A673 (cell line): Measurements from ENCODE around the gene CBX4. TPM values are rescaled to one million over a fixed set of nuclear protein-coding genes. Genes with fewer than 3 reads are reported as not detected.

Source experiments
- BruUV-seq: library from RNA; stranded (reverse); fragments of 400-500 nt; replicated peaks from 2 replicates; lab custom pipeline; 2021; lab: Mats Ljungman, UMichigan
- CTCF ChIA-PET: fragments of 300-600 bp; sonication (Branson Sonifier 250); formaldehyde crosslinking; loops from one replicate; lab custom pipeline; 2022; ENCODE audit warnings: antibody characterized with exemption; lab: Charles Lee
- POLR2A ChIA-PET: fragments of 300-600 bp; sonication (Branson Sonifier 250); formaldehyde crosslinking; loops from one replicate; lab custom pipeline; 2022; ENCODE audit warnings: antibody characterized with exemption; ENCODE audit not compliant: low non-redundant PET; lab: Charles Lee
- DNase-seq: peaks from one replicate; pipeline ENCODE4 v3.0.0-alpha.2; 2015; ENCODE audit warnings: low spot score
- H3K27ac ChIP-seq: fragments of 200-600 bp; sonication (generic); 2 replicates; pipeline ENCODE4 v1.5.1; 2016; ENCODE audit warnings: mixed run types, low read depth, mild to moderate bottlenecking, mixed read lengths, antibody characterized with exemption, low read length; ENCODE audit not compliant: poor library complexity, severe bottlenecking
- H3K27me3 ChIP-seq: fragments of 200-600 bp; sonication (generic); replicated peaks from 2 replicates; pipeline ENCODE4 v1.6.1; 2017; ENCODE audit warnings: mixed run types, low read depth, mild to moderate bottlenecking, mixed read lengths, antibody characterized with exemption, low read length; ENCODE audit not compliant: insufficient read depth, poor library complexity
- H3K36me3 ChIP-seq: fragments of 200-600 bp; sonication (generic); 2 replicates; pipeline ENCODE4 v1.6.1; 2016; ENCODE audit warnings: mixed run types, mild to moderate bottlenecking, mixed read lengths, antibody characterized with exemption, low read length; ENCODE audit not compliant: insufficient read depth, poor library complexity, severe bottlenecking
- H3K4me1 ChIP-seq: fragments of 200-600 bp; sonication (generic); 2 replicates; pipeline ENCODE4 v1.6.1; 2017; ENCODE audit warnings: mixed run types, mild to moderate bottlenecking, mixed read lengths, antibody characterized with exemption, low read length; ENCODE audit not compliant: insufficient read depth, poor library complexity, severe bottlenecking
- H3K4me3 ChIP-seq: fragments of 200-600 bp; sonication (generic); 2 replicates; pipeline ENCODE4 v1.5.1; 2016; ENCODE audit warnings: low read depth, mixed run types, mild to moderate bottlenecking, mixed read lengths, low read length; ENCODE audit not compliant: poor library complexity, severe bottlenecking
- H3K9me3 ChIP-seq: fragments of 200-600 bp; sonication (generic); 2 replicates; pipeline ENCODE4 v1.6.1; 2016; ENCODE audit warnings: mixed run types, low read depth, mild to moderate bottlenecking, mixed read lengths, antibody characterized with exemption, low read length; ENCODE audit not compliant: poor library complexity, severe bottlenecking
- CTCF ChIP-seq: fragments of 300-800, 200-600 bp; sonication (generic); conservative IDR thresholded peaks from 2 replicates; pipeline ENCODE4 v1.5.1; 2017; ENCODE audit warnings: low read depth, mild to moderate bottlenecking, antibody characterized with exemption, low read length, moderate library complexity, mixed read lengths
- EZH2 ChIP-seq: fragments of 200-600 bp; sonication (generic); IDR thresholded peaks from 2 replicates; pipeline ENCODE4 v1.6.1; 2017; ENCODE audit warnings: borderline replicate concordance, low read depth, mild to moderate bottlenecking, mixed read lengths, antibody characterized with exemption, low read length; ENCODE audit not compliant: poor library complexity, severe bottlenecking
- intact Hi-C: fragments of 100-400 bp; cut with micrococcal nuclease; formaldehyde crosslinking; loops from one replicate; pipeline ENCODE4 v1.10.0; 2022; ENCODE audit not compliant: unreplicated experiment
- total RNA-seq: library from RNA; stranded (reverse); gene quantifications from 2 replicates; pipeline ENCODE4 v1.2.3, GENCODE V29; 2021

CBX4 gene
- total RNA-seq, 1 experiment from 2014 or later, result 42.6 TPM

GRCh38 chr17:79821331-79822095 lies 17.7 kb downstream of the CBX4 start:
- no TSS peak for BruUV-seq
- intact Hi-C loops, result no loop called here
- no peak for DNase-seq
- CTCF ChIA-PET, result no interaction called here
- Histone ChIP-seq H3K4me3 (no peak overlapping the region), H3K9me3 (no peaks in the 10 kb centered on the region), H3K36me3 (no peaks in the 10 kb centered on the region), H3K27me3 (no peaks in the 10 kb centered on the region), H3K4me1 (peaks cover 14% of the 10 kb centered on the region), H3K27ac (no peak overlapping the region)
- POLR2A ChIA-PET, result no interaction called here
- no peak for TF ChIP-seq CTCF
- no peak for TF ChIP-seq EZH2

- no peaks in the 10 kb centered on the region for H3K27me3 ChIP-seq
- ChIA-PET POLR2A (no interaction called here), CTCF (no interaction called here)
- intact Hi-C loops, result no loop called here
- TF ChIP-seq CTCF (no peak), EZH2 (no peak)
- no peak overlapping the region for H3K27ac ChIP-seq
- no TSS peak for BruUV-seq
- peaks cover 8% of the 10 kb centered on the region for H3K4me1 ChIP-seq
- H3K36me3 ChIP-seq, result no peaks in the 10 kb centered on the region
- no peak for DNase-seq
- no peak overlapping the region for H3K4me3 ChIP-seq
- no peaks in the 10 kb centered on the region for H3K9me3 ChIP-seq
Measured at GRCh38 chr17:79820959-79821330, 18.3 kb downstream of the CBX4 start.

DNA sequence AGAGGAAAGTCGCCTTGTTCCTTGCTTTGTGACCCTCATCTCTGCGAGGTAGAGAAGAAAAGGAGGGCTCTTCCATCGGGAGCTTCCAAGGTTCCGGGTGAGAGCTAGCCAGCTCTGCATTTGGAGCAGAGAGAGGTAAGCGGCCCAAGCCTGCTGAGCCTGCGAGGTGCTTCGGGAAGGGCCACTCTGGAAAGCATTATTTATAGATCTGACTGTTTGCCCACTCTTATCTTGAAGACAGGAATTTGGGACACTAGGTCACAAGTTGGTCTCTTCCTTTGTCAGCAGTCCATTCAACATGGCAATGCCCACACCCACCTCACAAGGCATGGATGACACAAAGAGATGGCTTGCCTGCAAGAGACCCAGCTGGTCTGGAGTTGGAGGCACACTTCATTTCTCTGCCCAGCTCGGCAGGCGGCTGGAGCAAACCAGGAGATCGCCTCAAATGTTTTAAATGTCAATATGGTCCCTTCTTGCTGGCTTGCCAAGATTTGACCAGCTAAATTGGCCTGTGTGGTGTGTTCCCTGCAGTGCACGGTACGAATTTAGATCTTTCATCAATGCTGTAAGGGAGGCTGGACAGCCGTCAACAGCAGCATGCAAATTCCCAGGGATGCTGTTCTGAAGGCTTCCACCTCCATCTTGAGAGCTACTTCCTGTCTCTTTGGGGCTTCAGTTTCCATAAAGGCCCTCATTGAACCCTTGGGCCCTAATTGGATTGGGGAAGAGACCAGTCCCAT lies 19.5 kb downstream of the CBX4 start:
- POLR2A ChIA-PET, result no interaction called here
- intact Hi-C loops, result no loop called here

More for the DNA sequence above, 19.5 kb downstream of the CBX4 start:
- CTCF ChIA-PET, result no interaction called here
- BruUV-seq, result no TSS peak
- Histone ChIP-seq H3K36me3 (no peaks in the 10 kb centered on the region), H3K4me3 (no peak overlapping the region), H3K27me3 (no peaks in the 10 kb centered on the region), H3K27ac (no peak overlapping the region), H3K9me3 (no peaks in the 10 kb centered on the region), H3K4me1 (no peaks in the 10 kb centered on the region)
- TF ChIP-seq CTCF (no peak), EZH2 (no peak)
- no peak for DNase-seq
